Psoas muscle (tissue), 8 donors: ENCODE measurements around the gene LIN52. TPM values are rescaled to one million over a fixed set of nuclear protein-coding genes. Genes with fewer than 3 reads are reported as not detected.

Experiments
- ATAC-seq, 4 donors: fragments of 200-7000 bp; cut with Tn5 transposase; one replicate each; pipeline ENCODE4 v1.9.1; 2020; ENCODE audit warnings: moderate library complexity in 3 of 4, mild to moderate bottlenecking in 2 of 4
- DNase-seq, 2 donors: peaks; one replicate each; pipeline ENCODE4 v3.0.0-alpha.2; 2020
- H3K27ac ChIP-seq: fragments of 200-600 bp; one replicate; pipeline ENCODE4 v1.8.0; 2022
- H3K27me3 ChIP-seq, 3 donors: fragments of 200-600 bp in 1 of 3; one replicate each; pipeline versions ENCODE4 v1.6.1 to v1.8.0; 2013 to 2022; ENCODE audit warnings: low read length in 2 of 3, mild to moderate bottlenecking in 2 of 3, moderate library complexity in 1 of 3; ENCODE audit not compliant: insufficient read depth in 3 of 3
- H3K36me3 ChIP-seq, 2 donors: fragments of 200-600 bp in 1 of 2; one replicate each; pipeline versions ENCODE4 v1.6.1 to v1.8.0; 2013 to 2022; ENCODE audit warnings: low read depth in 1 of 2, mild to moderate bottlenecking in 1 of 2, moderate library complexity in 1 of 2; ENCODE audit not compliant: insufficient read depth in 1 of 2
- H3K4me1 ChIP-seq: fragments of 200-600 bp; one replicate; pipeline ENCODE4 v1.8.0; 2022
- H3K4me3 ChIP-seq: fragments of 200-600 bp; one replicate; pipeline ENCODE4 v1.8.0; 2022; ENCODE audit warnings: mild to moderate bottlenecking
- H3K9me3 ChIP-seq: fragments of 200-600 bp; one replicate; pipeline ENCODE4 v1.8.0; 2022
- WGBS, 3 donors: extraction: QIAGEN DNeasy Blood & Tissue Kit; methylation state at CpG; one replicate each; pipeline versions ENCODE4 v1.1.6 to v1.1.7; 2013; 5-methylcytosine and 5-hydroxymethylcytosine counted together
- intact Hi-C, 2 donors: fragments of 100-400 bp; cut with DNase I; formaldehyde crosslinking; loops; one replicate each; pipeline versions ENCODE4 v1.11.0 to v1.14.2; 2022
- polyA plus RNA-seq, 3 donors: library from polyadenylated mRNA; stranded (reverse); fragments of 200-250 nt; gene quantifications; one replicate each; pipeline ENCODE4 v1.2.3, GENCODE V29; 2013
- total RNA-seq, 4 donors: library from RNA; stranded (reverse); fragmentation: NEBNext Ultra II Directional in 2 of 4; extraction: Animal tissue kit (Norgen Biotek cat#: 25700) in 2 of 4; gene quantifications; one replicate each; pipeline versions ENCODE4 v1.2.1 to v1.2.4, GENCODE V29; 2021 to 2023
- TF ChIP-seq, protein P1 (sequence below): fragments of 200-600 bp; IDR thresholded peaks from one replicate; pipeline ENCODE4 v1.8.0; 2022; ENCODE audit warnings: antibody characterized with exemption
- donor health status: healthy with polysubstance abuse.
- donor health status: DM: no; HTN: no; CAD: no; lungs with moderate emphysema.
- donor health status: Bipolar disorder and iron deficiency.
- donor health status: healthy.
- donor health status: DM: yes; HTN: yes; CAD: no.
- donor health status: DM: no; HTN: no; CAD: no.
- donor health status: DM: no; HTN: no; CAD: no.
- donor health status: DM: yes; HTN: yes; CAD: no.

LIN52 gene
- total and polyA plus RNA-seq, 7 donors: 1.7 to 8.6 (median 3.5) TPM

DNA sequence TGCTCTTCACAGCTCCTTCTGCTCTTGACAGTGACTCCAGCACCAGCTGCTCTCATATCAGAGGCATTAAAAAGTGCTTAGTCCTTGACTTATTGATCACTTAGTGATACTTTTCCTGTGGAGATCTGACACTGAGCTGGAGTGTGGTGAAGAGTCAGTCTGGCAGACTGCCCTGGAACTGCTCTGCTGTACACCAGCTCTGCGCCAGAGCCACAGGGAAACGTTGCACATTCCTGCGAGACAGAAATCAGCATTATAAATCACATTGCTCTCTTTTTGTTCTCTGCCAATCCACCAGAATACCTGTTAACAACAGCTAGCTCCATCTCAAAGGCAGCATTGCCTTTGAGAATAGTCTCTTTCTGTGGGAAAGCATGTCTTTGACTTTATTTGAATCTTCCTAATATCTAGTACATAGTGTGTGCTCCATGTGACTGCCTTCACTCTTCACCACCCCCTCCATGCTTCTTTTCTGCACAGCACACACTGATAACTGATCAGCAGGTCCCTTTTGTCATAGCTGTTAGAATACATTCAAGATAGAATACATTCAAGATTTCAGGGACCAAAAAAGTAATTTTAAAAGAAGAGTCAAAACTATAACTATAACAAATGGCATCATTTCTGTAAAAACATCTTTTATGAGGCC lies 106.3 kb downstream of the LIN52 start:
- H3K27me3 ChIP-seq: no peaks in the 10 kb centered on the region
- no peaks in the 10 kb centered on the region for H3K9me3 ChIP-seq
- peaks cover 0 to 6% of the 10 kb centered on the region in 2 donors for H3K36me3 ChIP-seq
- no peaks in the 10 kb centered on the region for H3K4me1 ChIP-seq
- H3K27ac ChIP-seq: no peak overlapping the region
- ATAC-seq (no peak), DNase-seq (no peak)
- 56 to 60% (median 59%) methylated on average over 3 of the region's 3 CpGs for WGBS, 3 donors
- H3K4me3 ChIP-seq: no peak overlapping the region
- intact Hi-C loops: no loop called here
- TF ChIP-seq, protein P1, sequence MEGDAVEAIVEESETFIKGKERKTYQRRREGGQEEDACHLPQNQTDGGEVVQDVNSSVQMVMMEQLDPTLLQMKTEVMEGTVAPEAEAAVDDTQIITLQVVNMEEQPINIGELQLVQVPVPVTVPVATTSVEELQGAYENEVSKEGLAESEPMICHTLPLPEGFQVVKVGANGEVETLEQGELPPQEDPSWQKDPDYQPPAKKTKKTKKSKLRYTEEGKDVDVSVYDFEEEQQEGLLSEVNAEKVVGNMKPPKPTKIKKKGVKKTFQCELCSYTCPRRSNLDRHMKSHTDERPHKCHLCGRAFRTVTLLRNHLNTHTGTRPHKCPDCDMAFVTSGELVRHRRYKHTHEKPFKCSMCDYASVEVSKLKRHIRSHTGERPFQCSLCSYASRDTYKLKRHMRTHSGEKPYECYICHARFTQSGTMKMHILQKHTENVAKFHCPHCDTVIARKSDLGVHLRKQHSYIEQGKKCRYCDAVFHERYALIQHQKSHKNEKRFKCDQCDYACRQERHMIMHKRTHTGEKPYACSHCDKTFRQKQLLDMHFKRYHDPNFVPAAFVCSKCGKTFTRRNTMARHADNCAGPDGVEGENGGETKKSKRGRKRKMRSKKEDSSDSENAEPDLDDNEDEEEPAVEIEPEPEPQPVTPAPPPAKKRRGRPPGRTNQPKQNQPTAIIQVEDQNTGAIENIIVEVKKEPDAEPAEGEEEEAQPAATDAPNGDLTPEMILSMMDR: no peak

DNA sequence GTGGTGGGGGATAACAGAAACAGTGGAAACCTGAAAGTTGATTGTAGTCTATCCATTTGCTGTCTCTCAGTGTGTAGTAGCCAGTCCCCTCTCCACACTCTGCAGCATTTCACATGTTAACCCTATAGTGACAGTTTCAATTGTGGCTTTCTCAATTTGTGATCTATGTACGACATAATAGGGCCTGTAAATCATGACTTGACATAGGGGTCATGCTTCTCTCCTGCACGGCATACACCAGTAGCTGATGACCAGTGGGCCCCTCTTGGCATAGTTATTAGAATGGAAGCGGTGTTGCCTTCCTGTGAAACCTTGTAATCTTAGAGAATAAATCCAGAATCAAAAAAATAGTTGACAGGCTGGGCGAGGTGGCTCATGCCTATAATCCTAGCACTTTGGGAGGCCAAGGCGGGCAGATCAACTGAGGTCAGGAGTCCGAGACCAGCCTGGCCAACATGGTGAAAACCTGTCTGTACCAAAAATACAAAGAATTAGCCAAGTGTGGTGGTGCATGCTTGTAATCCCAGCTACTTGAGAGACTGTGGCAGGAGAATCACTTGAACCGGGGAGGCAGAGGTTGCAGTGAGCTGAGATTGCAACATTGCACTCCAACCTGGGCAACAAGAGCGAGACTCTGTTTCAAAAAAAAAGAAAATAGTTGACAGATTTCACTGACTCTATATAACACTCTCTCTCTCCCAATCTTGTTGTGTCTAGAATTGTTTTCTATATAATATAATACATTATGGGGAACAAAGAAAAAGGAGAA lies 109.9 kb downstream of the LIN52 start:
- WGBS, 3 donors: 87 to 93% (median 90%) methylated on average over 8 of the region's 8 CpGs
- TF ChIP-seq, protein P1: no peak

DNA sequence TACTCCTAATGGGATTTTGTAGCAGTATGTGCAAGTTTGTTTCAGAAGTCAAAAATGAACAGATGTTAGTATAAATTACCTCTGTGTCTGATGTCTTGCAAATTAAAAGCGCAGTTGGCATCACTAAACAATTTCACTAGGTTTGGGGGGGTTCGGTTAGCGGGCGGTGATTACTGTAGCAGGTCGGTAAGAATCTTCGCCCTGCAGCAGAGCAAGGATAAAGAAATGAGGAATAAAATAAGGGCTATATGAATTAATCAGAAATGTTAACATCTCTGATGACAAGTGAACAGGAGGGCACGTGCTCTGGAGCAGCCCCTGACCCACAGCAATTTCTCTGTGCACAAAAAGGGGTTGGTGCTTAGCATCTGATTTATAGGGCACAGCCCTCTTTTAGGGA lies 110.9 kb downstream of the LIN52 start:
- 91 to 93% (median 92%) methylated on average over 7 of the region's 7 CpGs for WGBS, 3 donors
- Histone ChIP-seq H3K9me3 (no peaks in the 10 kb centered on the region), H3K27ac (no peak overlapping the region), H3K4me3 (no peak overlapping the region), H3K36me3 (peaks cover 4 to 26% of the 10 kb centered on the region in 2 donors), H3K27me3 (no peaks in the 10 kb centered on the region), H3K4me1 (no peaks in the 10 kb centered on the region)
- ATAC-seq (no peak), DNase-seq (no peak)
- TF ChIP-seq, protein P1: no peak
- intact Hi-C loops: no loop called here

More for the DNA sequence above, 109.9 kb downstream of the LIN52 start:
- Histone ChIP-seq H3K27ac (no peak overlapping the region), H3K4me1 (no peaks in the 10 kb centered on the region), H3K4me3 (no peak overlapping the region), H3K27me3 (no peaks in the 10 kb centered on the region), H3K36me3 (peaks cover 3 to 19% of the 10 kb centered on the region in 2 donors), H3K9me3 (no peaks in the 10 kb centered on the region)
- ATAC-seq (no peak), DNase-seq (no peak)
- intact Hi-C loops: no loop called here

DNA sequence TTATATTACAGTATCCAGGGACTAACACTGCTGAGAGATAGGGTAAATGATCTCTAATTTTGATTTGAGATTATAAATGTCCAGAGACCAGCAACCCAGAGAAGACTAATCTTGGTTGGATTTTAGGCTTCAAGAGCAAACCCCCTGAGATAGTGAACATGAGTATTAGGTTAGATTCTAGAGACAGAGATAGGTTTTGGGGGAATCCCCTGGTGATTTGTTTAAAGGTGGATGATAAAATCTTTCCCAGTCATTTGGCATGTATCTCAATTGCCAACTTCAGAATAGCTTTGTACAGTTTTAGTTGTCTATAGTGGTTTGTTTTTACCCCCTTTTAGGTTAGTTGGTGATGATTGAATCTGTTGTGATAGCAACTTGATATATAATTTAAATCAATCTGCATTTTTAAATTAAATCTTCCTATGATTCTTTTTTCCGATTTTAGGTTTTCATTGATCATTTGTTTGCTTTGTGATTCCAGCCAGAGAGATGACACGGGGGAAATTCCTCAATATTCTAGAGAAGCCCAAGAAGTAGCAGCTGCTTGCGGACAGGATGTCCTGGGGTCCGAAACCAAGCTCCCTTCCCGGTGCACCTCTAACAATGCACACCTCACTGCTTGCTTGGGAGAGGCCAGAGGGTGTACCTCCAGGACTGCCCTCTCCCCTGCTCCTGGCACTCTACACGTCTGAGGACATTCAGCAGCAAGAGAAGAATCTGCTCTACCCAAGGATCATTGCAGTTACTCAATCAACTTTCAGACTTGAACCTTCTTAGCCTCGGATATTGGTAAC lies 113.9 kb downstream of the LIN52 start:
- no peaks in the 10 kb centered on the region for H3K9me3 ChIP-seq
- H3K4me1 ChIP-seq: no peaks in the 10 kb centered on the region
- DNase-seq: no peak
- intact Hi-C loops: no loop called here
- WGBS, 3 donors: 93% methylated on average over 7 of the region's 7 CpGs
- H3K36me3 ChIP-seq: peaks cover 4 to 44% of the 10 kb centered on the region in 2 donors
- no peak overlapping the region for H3K27ac ChIP-seq
- no peak for ATAC-seq
- H3K4me3 ChIP-seq: no peak overlapping the region
- no peaks in the 10 kb centered on the region for H3K27me3 ChIP-seq
- TF ChIP-seq, protein P1: no peak
